K562 (cell line): Measurements from ENCODE around the gene DKKL1. TPM values are rescaled to one million over a fixed set of nuclear protein-coding genes. Genes with fewer than 3 reads are reported as not detected.

Experiments used
- ATAC-seq: fragments of 200-7000 bp; cut with Tn5 transposase; 3 replicates; pipeline ENCODE4 v1.9.1; 2020; ENCODE audit warnings: moderate library complexity
- BruUV-seq: library from RNA; stranded (reverse); fragments of 400-500 nt; replicated peaks from 2 replicates; lab custom pipeline; 2021; lab: Mats Ljungman, UMichigan
- CTCF ChIA-PET: fragments of 300-600 bp; formaldehyde crosslinking; extraction: SDS; loops from one replicate; lab custom pipeline; 2021; ENCODE audit warnings: low intra/inter-chr PET ratio; lab: Yijun Ruan, JAX
- POLR2A ChIA-PET: fragments of 300-600, 350-650 bp; sonication (Branson Sonifier 250); formaldehyde crosslinking; extraction: SDS; loops from one replicate; lab custom pipeline; 2021; ENCODE audit warnings: antibody characterized with exemption, inconsistent platforms; lab: Yijun Ruan, JAX
- DNase-seq, 4 experiments: peaks; one replicate each; pipeline versions ENCODE4 v3.0.0 to v3.0.0-alpha.2; 2011 to 2018; ENCODE audit warnings: low spot score in 3 of 4, mixed read lengths in 3 of 4; ENCODE audit errors: extremely low read depth in 1 of 4
- FAIRE-seq: peaks from 2 replicates; lab custom pipeline; 2011; peaks lifted over from hg19 to GRCh38; lab: Jason Lieb, UNC
- H2AFZ ChIP-seq: 2 replicates; pipeline ENCODE4 v1.6.0; 2011; ENCODE audit warnings: low read depth, low read length, control low read depth, inconsistent platforms
- H3K27ac ChIP-seq: fragments of 200-600 bp; 3 replicates; pipeline ENCODE4 v1.8.0; 2011; ENCODE audit warnings: low read depth, mild to moderate bottlenecking, control low read depth, inconsistent platforms, low read length, moderate library complexity, mixed read lengths; ENCODE audit errors: extremely low read depth
- H3K27me3 ChIP-seq, 2 experiments: fragments of 300-600 bp in 1 of 2; 2 replicates in 1 of 2; 3 replicates in 1 of 2; pipeline versions ENCODE4 v1.6.0 to v1.8.0; 2011; ENCODE audit warnings: inconsistent platforms in 2 of 2, low read length in 2 of 2, mild to moderate bottlenecking in 1 of 2, mixed read lengths in 1 of 2, moderate library complexity in 1 of 2; ENCODE audit not compliant: control insufficient read depth in 2 of 2, insufficient read depth in 2 of 2
- H3K36me3 ChIP-seq: fragments of 300-600 bp; 3 replicates; pipeline ENCODE4 v1.8.0; 2011; ENCODE audit warnings: mild to moderate bottlenecking, low read length, inconsistent platforms; ENCODE audit not compliant: control insufficient read depth, insufficient read depth
- H3K4me1 ChIP-seq, 2 experiments: fragments of 200-600 bp in 1 of 2; replicated peaks in 1 of 2; 2 replicates in 1 of 2; 3 replicates in 1 of 2; pipeline versions ENCODE4 v1.5.1 to v1.8.0; 2011; ENCODE audit warnings: inconsistent platforms in 2 of 2, low read length in 2 of 2, mild to moderate bottlenecking in 1 of 2, mixed read lengths in 1 of 2, moderate library complexity in 1 of 2; ENCODE audit not compliant: control insufficient read depth in 2 of 2, insufficient read depth in 2 of 2
- H3K4me2 ChIP-seq: 2 replicates; pipeline ENCODE4 v1.6.1; 2011; ENCODE audit warnings: low read length, control low read depth, inconsistent platforms, mixed read lengths; ENCODE audit not compliant: insufficient read depth
- H3K4me3 ChIP-seq: fragments of 200-600 bp; sonication (generic), shearing (Covaris generic); 2 replicates; pipeline ENCODE4 v1.5.1; 2016; ENCODE audit warnings: control low read depth, inconsistent platforms
- H3K79me2 ChIP-seq: fragments of 200-600 bp; 3 replicates; pipeline ENCODE4 v1.8.0; 2011; ENCODE audit warnings: low read length, inconsistent platforms; ENCODE audit not compliant: control insufficient read depth, insufficient read depth
- H3K9ac ChIP-seq, 2 experiments: 2 replicates each; pipeline versions ENCODE4 v1.6.0 to v1.6.1; 2011; ENCODE audit warnings: low read depth in 2 of 2, low read length in 2 of 2, control low read depth in 1 of 2, inconsistent platforms in 1 of 2, mild to moderate bottlenecking in 1 of 2, mixed read lengths in 1 of 2; ENCODE audit not compliant: insufficient read depth in 1 of 2
- H3K9me1 ChIP-seq: one replicate; pipeline ENCODE4 v1.6.0; 2011; ENCODE audit warnings: inconsistent platforms, mild to moderate bottlenecking, low read length, moderate library complexity; ENCODE audit not compliant: control insufficient read depth, insufficient read depth
- H3K9me3 ChIP-seq: replicated peaks from 2 replicates; pipeline ENCODE4 v1.5.1; 2011; ENCODE audit warnings: low read depth, low read length, inconsistent platforms; ENCODE audit not compliant: control insufficient read depth, insufficient read depth
- H4K20me1 ChIP-seq: replicated peaks from 2 replicates; pipeline ENCODE4 v1.6.1; 2011; ENCODE audit warnings: low read length, inconsistent platforms, mixed read lengths; ENCODE audit not compliant: control insufficient read depth, insufficient read depth
- BCL6 ChIP-seq: fragments of 250-450 bp; sonication (Bioruptor Pico); IDR thresholded peaks from 2 replicates; pipeline ENCODE4 v1.4.0; 2020
- BRD9 ChIP-seq: fragments of 450-650 bp; IDR thresholded peaks from 2 replicates; pipeline ENCODE4 v1.6.1; 2018; ENCODE audit warnings: low read depth; ENCODE audit not compliant: partially characterized antibody
- HCFC1 ChIP-seq: IDR thresholded peaks from 2 replicates; pipeline ENCODE4 v1.6.1; 2012; ENCODE audit warnings: low read depth, low read length, improper control_type of control experiment
- RAD21 ChIP-seq, 2 experiments: fragments of 250-450 bp in 1 of 2; fragments of 450-650 bp in 1 of 2; sonication (Bioruptor Pico) in 1 of 2; formaldehyde crosslinking in 1 of 2; IDR thresholded peaks in 1 of 2; conservative IDR thresholded peaks in 1 of 2; 2 replicates each; pipeline versions ENCODE4 v1.4.0 to v1.8.0; 2020 to 2022; ENCODE audit warnings: mild to moderate bottlenecking in 2 of 2, moderate library complexity in 1 of 2
- ZZZ3 ChIP-seq: fragments of 450-650 bp; IDR thresholded peaks from 2 replicates; pipeline ENCODE4 v1.6.1; 2016; ENCODE audit warnings: antibody characterized with exemption, mild to moderate bottlenecking, moderate library complexity
- WGBS: fragments of 100-300 bp; shearing (Covaris generic); methylation state at CpG from one replicate; pipeline ENCODE4 v1.1.6; 2016; ENCODE audit warnings: low coverage, mixed read lengths; ENCODE audit not compliant: insufficient coverage; ENCODE audit errors: missing lambda C conversion rate; 5-methylcytosine and 5-hydroxymethylcytosine counted together
- in situ Hi-C: fragments of 300-500 bp; cut with MboI; formaldehyde crosslinking; loops from 4 replicates; pipeline ENCODE4 v1.15.0; 2018; ENCODE audit warnings: inconsistent platforms, mixed read lengths
- intact Hi-C: fragments of 100-400 bp; cut with micrococcal nuclease; formaldehyde crosslinking; loops from 2 replicates; pipeline ENCODE4 v1.14.2; 2022
- polyA plus RNA-seq, 8 experiments: library from polyadenylated mRNA; depleted of rRNA in 4 of 8; stranded (reverse) in 5 of 8; unstranded in 3 of 8; fragments of >200 nt; fragmentation: Nextera tagmentation in 2 of 8; fragmentation: Illumina TruSeq in 1 of 8; extraction: Ambion mirVana in 2 of 8; extraction: Trizol in 1 of 8; gene quantifications; 2 replicates each; pipeline versions ENCODE4 v1.2.1 to v1.2.3, GENCODE V29; 2011 to 2014; ENCODE audit warnings: inconsistent platforms in 1 of 8, missing spikeins in 1 of 8
- total RNA-seq, 7 experiments: library from RNA; depleted of rRNA in 6 of 7; stranded (reverse); fragments of >200 nt in 6 of 7; fragmentation: Illumina TruSeq in 2 of 7; extraction: Trizol in 2 of 7; gene quantifications; 2 replicates each; pipeline versions ENCODE4 v1.2.1 to v1.2.3, GENCODE V29; 2011 to 2021; ENCODE audit warnings: low replicate concordance in 1 of 7
- TF ChIP-seq, protein P1 (sequence below), 2 experiments: fragments of 450-650 bp; formaldehyde crosslinking in 1 of 2; IDR thresholded peaks; 2 replicates each; pipeline versions ENCODE4 v1.4.0 to v1.6.1; 2014 to 2020; ENCODE audit warnings: mild to moderate bottlenecking in 2 of 2, borderline replicate concordance in 1 of 2, low read depth in 1 of 2

Gene DKKL1
- total and polyA plus RNA-seq, 9 of the 15 experiments (the other 6 are each of a cell fraction or from before 2014, with no cell fraction given), result 0.15 to 1.7 (median 0.52) TPM

DNA sequence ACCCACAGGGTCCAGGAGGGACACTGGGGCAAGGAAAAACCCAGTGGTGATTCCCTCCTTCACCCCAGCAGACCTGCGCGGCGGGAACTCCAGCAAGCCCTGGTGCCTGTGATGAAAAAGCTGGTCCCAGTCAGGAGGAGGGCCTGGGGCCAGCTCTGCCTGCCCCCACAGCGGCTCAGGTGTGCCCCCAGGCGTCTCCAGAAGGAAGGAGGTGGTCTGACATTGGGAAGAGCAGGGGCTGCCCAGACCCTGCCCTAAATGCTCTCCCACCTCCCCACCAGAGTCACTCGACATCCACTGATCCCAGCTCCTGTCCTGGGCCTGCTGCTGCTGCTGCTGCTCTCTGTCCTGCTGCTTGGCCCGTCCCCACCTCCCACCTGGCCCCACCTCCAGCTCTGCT lies 53.4 kb downstream of the DKKL1 start:
- ChIA-PET CTCF (no interaction called here), POLR2A (interaction anchor here (0.7 to 3.0 kb wide), 3 partner anchors 8 to 25 kb away, joined by 3 to 14 read pairs (median 4); no protein-coding TSS in a partner anchor)
- Histone ChIP-seq H4K20me1 (no peaks in the 10 kb centered on the region), H3K4me2 (no peak overlapping the region), H3K4me1 (peaks cover 29 to 45% of the 10 kb centered on the region in 2 experiments), H3K27ac (no peak overlapping the region), H3K79me2 (no peaks in the 10 kb centered on the region), H3K4me3 (no peak overlapping the region), H3K9me3 (no peaks in the 10 kb centered on the region), H3K9me1 (no peaks in the 10 kb centered on the region), H3K36me3 (no peaks in the 10 kb centered on the region), H2AFZ (no peak overlapping the region), H3K9ac (no peak overlapping the region; a peak in 1 of 4 replicates), H3K27me3 (no peaks in the 10 kb centered on the region)
- BruUV-seq, result no TSS peak
- WGBS, result 28% methylated on average over 4 of the region's 7 CpGs
- FAIRE-seq (no peak), ATAC-seq (no peak), DNase-seq (no peak)
- intact Hi-C loops, result no loop called here
- in situ Hi-C loops, result no loop called here
- TF ChIP-seq BRD9 (no peak), RAD21 (CRISPR knock-in tag; conservative IDR thresholded peaks at IDR 0.05 in 1 of 2, IDR thresholded peaks at IDR 0.05 in 1 of 2) (peak in 1 of 2 experiments; percentile 31; a peak in 1 of 4 replicates), BCL6 (CRISPR knock-in tag) (no peak), ZZZ3 (no peak), HCFC1 (no peak)
- TF ChIP-seq, protein P1, sequence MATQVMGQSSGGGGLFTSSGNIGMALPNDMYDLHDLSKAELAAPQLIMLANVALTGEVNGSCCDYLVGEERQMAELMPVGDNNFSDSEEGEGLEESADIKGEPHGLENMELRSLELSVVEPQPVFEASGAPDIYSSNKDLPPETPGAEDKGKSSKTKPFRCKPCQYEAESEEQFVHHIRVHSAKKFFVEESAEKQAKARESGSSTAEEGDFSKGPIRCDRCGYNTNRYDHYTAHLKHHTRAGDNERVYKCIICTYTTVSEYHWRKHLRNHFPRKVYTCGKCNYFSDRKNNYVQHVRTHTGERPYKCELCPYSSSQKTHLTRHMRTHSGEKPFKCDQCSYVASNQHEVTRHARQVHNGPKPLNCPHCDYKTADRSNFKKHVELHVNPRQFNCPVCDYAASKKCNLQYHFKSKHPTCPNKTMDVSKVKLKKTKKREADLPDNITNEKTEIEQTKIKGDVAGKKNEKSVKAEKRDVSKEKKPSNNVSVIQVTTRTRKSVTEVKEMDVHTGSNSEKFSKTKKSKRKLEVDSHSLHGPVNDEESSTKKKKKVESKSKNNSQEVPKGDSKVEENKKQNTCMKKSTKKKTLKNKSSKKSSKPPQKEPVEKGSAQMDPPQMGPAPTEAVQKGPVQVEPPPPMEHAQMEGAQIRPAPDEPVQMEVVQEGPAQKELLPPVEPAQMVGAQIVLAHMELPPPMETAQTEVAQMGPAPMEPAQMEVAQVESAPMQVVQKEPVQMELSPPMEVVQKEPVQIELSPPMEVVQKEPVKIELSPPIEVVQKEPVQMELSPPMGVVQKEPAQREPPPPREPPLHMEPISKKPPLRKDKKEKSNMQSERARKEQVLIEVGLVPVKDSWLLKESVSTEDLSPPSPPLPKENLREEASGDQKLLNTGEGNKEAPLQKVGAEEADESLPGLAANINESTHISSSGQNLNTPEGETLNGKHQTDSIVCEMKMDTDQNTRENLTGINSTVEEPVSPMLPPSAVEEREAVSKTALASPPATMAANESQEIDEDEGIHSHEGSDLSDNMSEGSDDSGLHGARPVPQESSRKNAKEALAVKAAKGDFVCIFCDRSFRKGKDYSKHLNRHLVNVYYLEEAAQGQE (IDR thresholded peaks at IDR 0.05; ENCODE audit: borderline replicate concordance), result 0 out of 2 replicates have a peak, but pooled peaks have one; percentile 6
- TF ChIP-seq, protein P1 (CRISPR knock-in tag; IDR thresholded peaks at IDR 0.05; ENCODE audit: low read depth), result no peak
